GM12878 (cell line): ENCODE measurements around the gene SLC49A4.

Experiments used
- BCLAF1 ChIP-seq: fragments of 450-650 bp; IDR thresholded peaks from 2 replicates; pipeline ENCODE4 v1.6.1; 2017; ENCODE audit warnings: antibody characterized with exemption, mild to moderate bottlenecking, moderate library complexity
- CTCF ChIP-seq, 3 experiments: IDR thresholded peaks in 2 of 3; conservative IDR thresholded peaks in 1 of 3; 2 replicates each; pipeline ENCODE4 v1.5.1; 2011; ENCODE audit warnings: low read depth in 3 of 3, low read length in 3 of 3, mild to moderate bottlenecking in 3 of 3, control low read depth in 2 of 3, moderate library complexity in 2 of 3, inconsistent platforms in 1 of 3, mixed read lengths in 1 of 3; ENCODE audit not compliant: control insufficient read depth in 2 of 3, insufficient read depth in 1 of 3; ENCODE audit errors: extremely low read depth in 1 of 3
- HCFC1 ChIP-seq: fragments of 150-350 bp; IDR thresholded peaks from 2 replicates; pipeline ENCODE4 v1.6.1; 2014; ENCODE audit warnings: low read length
- POLR2A ChIP-seq: IDR thresholded peaks from 2 replicates; pipeline ENCODE4 v1.6.1; 2011; ENCODE audit warnings: low read depth, mild to moderate bottlenecking, low read length
- POLR2AphosphoS5 ChIP-seq: IDR thresholded peaks from 2 replicates; pipeline ENCODE4 v1.6.1; 2011; ENCODE audit warnings: mild to moderate bottlenecking, low read length, inconsistent platforms
- RB1 ChIP-seq: fragments of 450-650 bp; formaldehyde crosslinking; IDR thresholded peaks from 2 replicates; pipeline ENCODE4 v1.6.1; 2017; ENCODE audit warnings: mild to moderate bottlenecking, borderline replicate concordance
- REST ChIP-seq: IDR thresholded peaks from 2 replicates; pipeline ENCODE4 v1.6.1; 2012; ENCODE audit warnings: mild to moderate bottlenecking, low read depth, low read length

GRCh38 chr3:122816587-122816986, 21.7 kb downstream of the SLC49A4 start:
- no peak for TF ChIP-seq CTCF (IDR thresholded peaks at IDR 0.05 in 2 of 3, conservative IDR thresholded peaks at IDR 0.05 in 1 of 3; ENCODE audit: control insufficient read depth in 2 of 3, extremely low read depth in 1 of 3, insufficient read depth in 1 of 3, low read depth in 3 of 3, low read length in 3 of 3)
- no peak for TF ChIP-seq HCFC1
- no peak for TF ChIP-seq POLR2A
- TF ChIP-seq REST: no peak
- TF ChIP-seq RB1: no peak
- no peak for TF ChIP-seq BCLAF1
- TF ChIP-seq POLR2AphosphoS5: no peak
